DOHH2 (cell line): ENCODE results near the gene NHLRC2.

Source experiments
- H3F3A ChIP-seq: fragments of 200-600 bp; sonication (generic), shearing (Covaris generic); 2 replicates; pipeline ENCODE4 v1.6.0; 2016; ENCODE audit warnings: antibody characterized with exemption, mild to moderate bottlenecking; ENCODE audit not compliant: control insufficient read depth, insufficient read depth
- H3K27ac ChIP-seq: fragments of 200-600 bp; sonication (generic); 2 replicates; pipeline ENCODE4 v1.5.1; 2014; ENCODE audit warnings: low read depth, mild to moderate bottlenecking, low read length, moderate library complexity
- H3K27me3 ChIP-seq: fragments of 200-600 bp; sonication (generic); 2 replicates; pipeline ENCODE4 v1.6.1; 2014; ENCODE audit warnings: mild to moderate bottlenecking, low read length, mixed read lengths; ENCODE audit not compliant: control insufficient read depth
- H3K36me3 ChIP-seq: fragments of 200-600 bp; sonication (generic); 2 replicates; pipeline ENCODE4 v1.6.1; 2014; ENCODE audit warnings: mild to moderate bottlenecking, low read length, moderate library complexity, mixed read lengths; ENCODE audit not compliant: control insufficient read depth
- H3K4me1 ChIP-seq: fragments of 200-600 bp; sonication (generic); 2 replicates; pipeline ENCODE4 v1.6.1; 2014; ENCODE audit warnings: mild to moderate bottlenecking, low read length, mixed read lengths; ENCODE audit not compliant: control insufficient read depth
- H3K4me2 ChIP-seq: fragments of 200-600 bp; sonication (generic); 2 replicates; pipeline ENCODE4 v1.6.0; 2014; ENCODE audit warnings: mild to moderate bottlenecking, low read length, moderate library complexity
- H3K4me3 ChIP-seq: fragments of 200-600 bp; sonication (generic); 2 replicates; pipeline ENCODE4 v1.5.1; 2014; ENCODE audit warnings: mild to moderate bottlenecking, low read length, mixed read lengths
- H3K79me2 ChIP-seq: fragments of 200-600 bp; sonication (generic); 2 replicates; pipeline ENCODE4 v1.6.1; 2014; ENCODE audit warnings: mild to moderate bottlenecking, low read length, mixed read lengths; ENCODE audit not compliant: control insufficient read depth
- H3K9me2 ChIP-seq: fragments of 200-600 bp; sonication (generic); replicated peaks from 2 replicates; pipeline ENCODE4 v1.6.1; 2014; ENCODE audit warnings: mild to moderate bottlenecking, low read length, mixed read lengths; ENCODE audit not compliant: control insufficient read depth
- H3K9me3 ChIP-seq: fragments of 200-600 bp; sonication (generic); 2 replicates; pipeline ENCODE4 v1.6.1; 2014; ENCODE audit warnings: antibody characterized with exemption, low read length, mixed read lengths; ENCODE audit not compliant: control insufficient read depth, insufficient read depth
- H4K20me1 ChIP-seq: fragments of 200-600 bp; sonication (generic); 2 replicates; pipeline ENCODE4 v1.6.0; 2014; ENCODE audit warnings: low read depth, mild to moderate bottlenecking, antibody characterized with exemption, low read length, moderate library complexity; ENCODE audit not compliant: control insufficient read depth, insufficient read depth
- CTCF ChIP-seq: fragments of 200-600 bp; sonication (generic); IDR thresholded peaks from one replicate; pipeline ENCODE4 v1.5.1; 2014; ENCODE audit warnings: antibody characterized with exemption, mild to moderate bottlenecking, low read depth, low read length; ENCODE audit not compliant: poor library complexity, severe bottlenecking
- EZH2phosphoT487 ChIP-seq: fragments of 200-600 bp; sonication (generic); IDR thresholded peaks from 2 replicates; pipeline ENCODE4 v1.6.1; 2017; ENCODE audit warnings: borderline replicate concordance, mild to moderate bottlenecking, antibody characterized with exemption, low read length, moderate library complexity, mixed read lengths

Gene NHLRC2

GRCh38 chr10:113843972-113844485 is 10.4 kb upstream of the NHLRC2 start:
- Histone ChIP-seq H3F3A (peaks cover 2% of the 10 kb centered on the region; the same call in 1 of the 2 replicates), H3K79me2 (no peaks in the 10 kb centered on the region), H3K4me2 (no peak overlapping the region), H3K9me2 (no peaks in the 10 kb centered on the region), H3K27ac (no peak overlapping the region), H3K27me3 (no peaks in the 10 kb centered on the region), H3K4me1 (peaks cover 8% of the 10 kb centered on the region), H4K20me1 (no peaks in the 10 kb centered on the region), H3K36me3 (peaks cover 11% of the 10 kb centered on the region; the same call in 1 of the 2 replicates), H3K9me3 (no peaks in the 10 kb centered on the region), H3K4me3 (no peak overlapping the region)
- TF ChIP-seq EZH2phosphoT487: no peak
- TF ChIP-seq CTCF: no peak

GRCh38 chr10:113846036-113846435 is 8.4 kb upstream of the NHLRC2 start:
- Histone ChIP-seq H3K27me3 (no peaks in the 10 kb centered on the region), H3K4me1 (peaks cover 19% of the 10 kb centered on the region), H3K4me3 (no peak overlapping the region), H3K36me3 (peaks cover 21% of the 10 kb centered on the region), H3F3A (peaks cover 3% of the 10 kb centered on the region; the same call in 1 of the 2 replicates), H4K20me1 (no peaks in the 10 kb centered on the region), H3K9me2 (no peaks in the 10 kb centered on the region), H3K27ac (no peak overlapping the region), H3K4me2 (no peak overlapping the region; the same call in 1 of the 2 replicates), H3K79me2 (peaks cover 9% of the 10 kb centered on the region), H3K9me3 (no peaks in the 10 kb centered on the region)
- TF ChIP-seq EZH2phosphoT487: no peak
- TF ChIP-seq CTCF: no peak

- H3K4me2 ChIP-seq: no peak overlapping the region; the same call in 1 of the 2 replicates
- H3K9me3 ChIP-seq: no peaks in the 10 kb centered on the region
- peaks cover 44% of the 10 kb centered on the region for H3K4me1 ChIP-seq
- no peak for TF ChIP-seq EZH2phosphoT487
- TF ChIP-seq CTCF: no peak
- H3K4me3 ChIP-seq: no peak overlapping the region
- H3K27ac ChIP-seq: no peak overlapping the region
- H3K27me3 ChIP-seq: no peaks in the 10 kb centered on the region
- no peaks in the 10 kb centered on the region for H3K9me2 ChIP-seq
- peaks cover 15% of the 10 kb centered on the region for H3K36me3 ChIP-seq
- H4K20me1 ChIP-seq: no peaks in the 10 kb centered on the region
- H3K79me2 ChIP-seq: peaks cover 21% of the 10 kb centered on the region
- H3F3A ChIP-seq: peaks cover 12% of the 10 kb centered on the region; the same call in 1 of the 2 replicates
Observed at GRCh38 chr10:113849140-113849803, 5.2 kb upstream of the NHLRC2 start.
